ENCODE results near the gene SUGCT.

Gene SUGCT

GRCh38 chr7:40891232-40891631 lies 756.4 kb downstream of the SUGCT start:
- no peak for DNase-seq

- no peak for DNase-seq
Measured at GRCh38 chr7:40899151-40899550, 764.3 kb downstream of the SUGCT start.

- no peak for DNase-seq
Measured at GRCh38 chr7:40899636-40900507, 765.1 kb downstream of the SUGCT start.

- DNase-seq, result no peak
Measured at GRCh38 chr7:40903872-40904271, 769.1 kb downstream of the SUGCT start.

- DNase-seq, result no peak
Measured at GRCh38 chr7:40907286-40907685, 772.5 kb downstream of the SUGCT start.

- DNase-seq, result no peak
Measured at GRCh38 chr7:40909346-40909980, 774.7 kb downstream of the SUGCT start.

Measured in NCI-H2029 treated with DMSO at 0.1 percent for 48 hours (cell line).